Endodermal cell (in vitro differentiated cells): Measurements from ENCODE around the gene ACACA. TPM values are rescaled to one million over a fixed set of nuclear protein-coding genes. Genes with fewer than 3 reads are reported as not detected.

Source experiments
- DNase-seq: peaks from one replicate; pipeline ENCODE4 v3.0.0-alpha.2; 2017
- H3K27ac ChIP-seq: 2 replicates; pipeline ENCODE4 v1.5.1; 2013; ENCODE audit warnings: mild to moderate bottlenecking, low read depth, low read length, moderate library complexity
- H3K27me3 ChIP-seq: 2 replicates; pipeline ENCODE4 v1.6.1; 2013; ENCODE audit warnings: mild to moderate bottlenecking, low read length, moderate library complexity; ENCODE audit not compliant: insufficient read depth, control insufficient read depth, poor library complexity, severe bottlenecking
- H3K36me3 ChIP-seq: 2 replicates; pipeline ENCODE4 v1.7.0; 2013; ENCODE audit warnings: mild to moderate bottlenecking, low read length, moderate library complexity; ENCODE audit not compliant: control insufficient read depth, insufficient read depth
- H3K4me1 ChIP-seq: one replicate; pipeline ENCODE4 v1.7.0; 2013; ENCODE audit warnings: low read length; ENCODE audit not compliant: control insufficient read depth, insufficient read depth
- H3K4me3 ChIP-seq: 2 replicates; pipeline ENCODE4 v1.5.1; 2013; ENCODE audit warnings: mild to moderate bottlenecking, low read length, moderate library complexity
- H3K9ac ChIP-seq: 2 replicates; pipeline ENCODE4 v1.6.1; 2013; ENCODE audit warnings: mild to moderate bottlenecking, low read length, moderate library complexity; ENCODE audit not compliant: poor library complexity, severe bottlenecking; ENCODE audit errors: extremely low read depth
- H3K9me3 ChIP-seq: 2 replicates; pipeline ENCODE4 v1.6.1; 2013; ENCODE audit warnings: mild to moderate bottlenecking, low read length, moderate library complexity; ENCODE audit not compliant: control insufficient read depth
- H3K27ac Mint-ChIP-seq: 2 replicates; pipeline ENCODE4 v1.8.0; 2020; ENCODE audit warnings: mixed read lengths
- H3K27me3 Mint-ChIP-seq: 2 replicates; pipeline ENCODE4 v1.8.0; 2021; ENCODE audit warnings: mild to moderate bottlenecking, mixed read lengths; ENCODE audit not compliant: insufficient read depth
- H3K36me3 Mint-ChIP-seq: 2 replicates; pipeline ENCODE4 v1.8.0; 2020; ENCODE audit warnings: low read depth, mixed read lengths
- H3K4me1 Mint-ChIP-seq: 2 replicates; pipeline ENCODE4 v1.8.0; 2020; ENCODE audit warnings: mixed read lengths
- H3K4me3 Mint-ChIP-seq: 2 replicates; pipeline ENCODE4 v1.8.0; 2020; ENCODE audit warnings: mild to moderate bottlenecking, moderate library complexity, mixed read lengths
- H3K9me3 Mint-ChIP-seq: 2 replicates; pipeline ENCODE4 v1.8.0; 2020; ENCODE audit warnings: mild to moderate bottlenecking, mixed read lengths
- WGBS, 2 experiments: methylation state at CpG; one replicate each; pipeline versions ENCODE4 v1.1.5 to v1.1.7; 2013; ENCODE audit warnings: missing lambda C conversion rate in 2 of 2, mixed read lengths in 1 of 2; ENCODE audit not compliant: insufficient coverage in 1 of 2, insufficient read length in 1 of 2; 5-methylcytosine and 5-hydroxymethylcytosine counted together
- total RNA-seq, 2 donors: library from RNA; stranded (reverse); fragmentation: NEBNext Ultra II Directional in 1 of 2; extraction: Animal tissue kit (Norgen Biotek cat#: 25700) in 1 of 2; gene quantifications; 2 replicates in 1 of 2; 3 replicates in 1 of 2; pipeline ENCODE4 v1.2.1, GENCODE V29; 2021
- TF ChIP-seq, protein P1 (sequence below): fragments of 200-600 bp; sonication (generic); conservative IDR thresholded peaks from 2 replicates; pipeline ENCODE4 v1.5.0; 2021; ENCODE audit warnings: antibody characterized with exemption, mild to moderate bottlenecking

ACACA gene
- total RNA-seq, 2 donors from 2014 or later, result 66.7 to 68.6 TPM

DNA sequence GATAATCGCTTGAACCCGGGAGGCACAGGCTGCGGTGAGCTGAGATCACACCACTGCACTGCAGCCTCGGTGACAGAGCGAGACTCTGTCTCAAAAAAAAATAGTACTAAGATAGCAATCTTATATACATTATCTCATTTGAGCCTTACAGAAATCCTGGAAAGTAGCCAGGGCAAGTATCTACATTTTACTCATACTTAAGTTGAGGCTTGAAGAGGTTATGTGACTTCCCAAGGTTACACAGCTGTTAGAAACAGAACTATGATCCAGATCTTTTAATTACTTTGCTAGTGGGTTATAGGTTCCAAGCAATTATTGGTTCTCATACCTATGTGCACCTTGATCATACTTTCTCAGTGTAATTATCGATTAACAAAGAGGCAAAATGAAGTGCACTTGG, 15.5 kb downstream of the ACACA start:
- Mint-ChIP-seq H3K4me1 (peaks cover 5% of the 10 kb centered on the region), H3K9me3 (no peaks in the 10 kb centered on the region), H3K36me3 (no peaks in the 10 kb centered on the region), H3K27me3 (no peaks in the 10 kb centered on the region), H3K27ac (no peak overlapping the region), H3K4me3 (no peak overlapping the region)
- H3K4me3 ChIP-seq, result no peak overlapping the region
- DNase-seq, result no peak
- TF ChIP-seq, protein P1, sequence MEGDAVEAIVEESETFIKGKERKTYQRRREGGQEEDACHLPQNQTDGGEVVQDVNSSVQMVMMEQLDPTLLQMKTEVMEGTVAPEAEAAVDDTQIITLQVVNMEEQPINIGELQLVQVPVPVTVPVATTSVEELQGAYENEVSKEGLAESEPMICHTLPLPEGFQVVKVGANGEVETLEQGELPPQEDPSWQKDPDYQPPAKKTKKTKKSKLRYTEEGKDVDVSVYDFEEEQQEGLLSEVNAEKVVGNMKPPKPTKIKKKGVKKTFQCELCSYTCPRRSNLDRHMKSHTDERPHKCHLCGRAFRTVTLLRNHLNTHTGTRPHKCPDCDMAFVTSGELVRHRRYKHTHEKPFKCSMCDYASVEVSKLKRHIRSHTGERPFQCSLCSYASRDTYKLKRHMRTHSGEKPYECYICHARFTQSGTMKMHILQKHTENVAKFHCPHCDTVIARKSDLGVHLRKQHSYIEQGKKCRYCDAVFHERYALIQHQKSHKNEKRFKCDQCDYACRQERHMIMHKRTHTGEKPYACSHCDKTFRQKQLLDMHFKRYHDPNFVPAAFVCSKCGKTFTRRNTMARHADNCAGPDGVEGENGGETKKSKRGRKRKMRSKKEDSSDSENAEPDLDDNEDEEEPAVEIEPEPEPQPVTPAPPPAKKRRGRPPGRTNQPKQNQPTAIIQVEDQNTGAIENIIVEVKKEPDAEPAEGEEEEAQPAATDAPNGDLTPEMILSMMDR, result no peak
- H3K27ac ChIP-seq, result no peak overlapping the region
- 89 to 90% methylated on average over 6 of the region's 6 CpGs for WGBS, 2 experiments
- no peaks in the 10 kb centered on the region for H3K36me3 ChIP-seq
- peaks cover 3% of the 10 kb centered on the region for H3K4me1 ChIP-seq
- no peaks in the 10 kb centered on the region for H3K9me3 ChIP-seq
- H3K9ac ChIP-seq, result no peak overlapping the region
- H3K27me3 ChIP-seq, result no peaks in the 10 kb centered on the region

DNA sequence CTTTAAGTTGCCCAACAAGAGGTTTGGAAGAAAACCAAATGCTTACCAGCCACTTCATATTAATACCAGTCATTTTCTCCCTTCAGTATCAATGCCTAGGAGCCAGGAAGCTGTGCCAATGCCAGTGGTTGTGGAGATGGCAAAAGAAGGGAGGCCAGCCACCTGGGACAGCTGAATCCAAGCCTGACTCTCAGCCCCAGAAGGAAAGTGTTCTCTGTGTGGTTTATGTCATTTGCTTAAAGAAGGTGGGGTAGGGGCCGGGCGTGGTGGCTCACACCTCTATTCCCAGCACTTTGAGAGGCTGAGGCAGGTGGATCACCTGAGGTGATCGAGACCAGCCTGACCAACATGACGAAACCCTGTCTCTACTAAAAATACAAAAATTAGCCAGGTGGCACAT, 17.5 kb downstream of the ACACA start:
- peaks cover 5% of the 10 kb centered on the region for H3K4me1 Mint-ChIP-seq
- no peaks in the 10 kb centered on the region for H3K36me3 ChIP-seq
- H3K9me3 Mint-ChIP-seq, result no peaks in the 10 kb centered on the region
- H3K27ac Mint-ChIP-seq, result no peak overlapping the region
- H3K27me3 Mint-ChIP-seq, result no peaks in the 10 kb centered on the region
- no peaks in the 10 kb centered on the region for H3K9me3 ChIP-seq
- H3K27ac ChIP-seq, result no peak overlapping the region
- H3K27me3 ChIP-seq, result no peaks in the 10 kb centered on the region
- no peak for DNase-seq
- H3K9ac ChIP-seq, result no peak overlapping the region
- WGBS, 2 experiments, result 92 to 98% methylated on average over 4 of the region's 4 CpGs
- H3K4me1 ChIP-seq, result peaks cover 3% of the 10 kb centered on the region
- H3K36me3 Mint-ChIP-seq, result no peaks in the 10 kb centered on the region
- TF ChIP-seq, protein P1, result no peak
- no peak overlapping the region for H3K4me3 Mint-ChIP-seq
- H3K4me3 ChIP-seq, result no peak overlapping the region

DNA sequence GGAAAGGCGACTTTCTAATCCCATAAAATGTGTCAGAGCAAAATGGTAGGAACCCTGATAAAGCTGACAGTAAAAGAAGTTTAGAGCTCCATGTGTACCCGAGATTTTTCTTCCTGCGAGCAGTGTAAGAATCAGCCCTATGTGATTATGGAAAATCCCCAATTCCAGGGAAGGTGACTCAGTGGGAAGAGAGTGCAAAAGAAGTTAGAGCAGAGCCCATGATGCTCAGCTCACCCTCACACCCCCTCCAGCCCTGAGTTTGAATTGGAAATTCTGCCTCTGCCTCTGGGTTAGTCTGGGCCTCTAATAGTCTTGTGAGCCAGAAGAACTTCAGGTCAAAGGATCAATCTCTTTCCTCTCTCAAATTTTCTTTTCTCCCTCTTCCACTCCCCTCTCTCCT, 18.4 kb downstream of the ACACA start:
- Mint-ChIP-seq H3K27ac (no peak overlapping the region), H3K9me3 (no peaks in the 10 kb centered on the region), H3K36me3 (no peaks in the 10 kb centered on the region), H3K4me3 (no peak overlapping the region), H3K4me1 (peaks cover 5% of the 10 kb centered on the region), H3K27me3 (no peaks in the 10 kb centered on the region)
- Histone ChIP-seq H3K9me3 (no peaks in the 10 kb centered on the region), H3K9ac (no peak overlapping the region), H3K4me1 (peaks cover 3% of the 10 kb centered on the region), H3K27me3 (no peaks in the 10 kb centered on the region), H3K4me3 (no peak overlapping the region), H3K27ac (no peak overlapping the region), H3K36me3 (no peaks in the 10 kb centered on the region)
- DNase-seq, result no peak
- TF ChIP-seq, protein P1, result no peak
- 90 to 96% methylated on average over 3 of the region's 3 CpGs for WGBS, 2 experiments
